Measurements from ENCODE around the gene APBB1.

APBB1 gene

DNA sequence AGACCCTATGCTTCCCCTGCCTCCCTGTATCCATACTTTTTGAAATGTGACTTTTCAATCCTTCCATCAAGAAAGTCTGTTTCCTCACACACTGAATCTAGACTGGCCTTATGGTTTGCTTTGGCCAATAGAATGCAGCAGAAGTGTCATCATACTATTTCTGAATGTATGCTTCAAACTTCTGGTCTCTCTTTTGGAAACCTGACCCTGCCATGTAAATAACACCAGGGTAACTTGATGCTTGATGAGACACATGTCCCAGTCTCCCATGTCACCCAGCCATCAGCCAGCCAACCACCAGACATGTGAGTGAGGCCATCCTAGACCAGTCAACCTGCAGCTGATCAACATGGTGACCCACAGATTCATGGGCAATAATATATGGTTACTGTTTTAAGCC is 68.9 kb downstream of the APBB1 start:
- no peak for DNase-seq

DNA sequence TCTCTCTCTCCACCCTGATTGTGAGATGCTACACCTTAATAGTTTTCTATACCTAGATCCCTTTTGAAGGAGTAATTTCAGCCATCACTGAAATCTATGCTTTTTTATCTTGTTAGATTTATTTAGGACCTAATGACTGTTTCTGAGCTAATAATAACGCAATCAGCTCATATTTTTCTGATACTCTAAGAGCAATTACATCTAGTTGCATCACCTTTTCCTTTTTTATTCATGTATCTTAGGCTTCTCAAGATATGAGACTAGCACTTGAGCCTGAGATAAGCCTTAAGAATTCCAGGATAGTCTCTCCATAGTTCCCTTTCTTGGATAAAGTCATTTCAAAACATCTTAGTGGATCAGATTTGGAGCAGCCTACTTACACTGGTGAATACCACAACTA is 73.5 kb downstream of the APBB1 start:
- DNase-seq = no peak

Data from cerebellar nuclear complex (tissue), 1 donor.